K562 (cell line): ENCODE measurements around the gene MLANA. TPM values are rescaled to one million over a fixed set of nuclear protein-coding genes. Genes with fewer than 3 reads are reported as not detected.

ENCODE experiments used
- ATAC-seq: fragments of 200-7000 bp; cut with Tn5 transposase; 3 replicates; pipeline ENCODE4 v1.9.1; 2020; ENCODE audit warnings: moderate library complexity
- BruUV-seq: library from RNA; stranded (reverse); fragments of 400-500 nt; replicated peaks from 2 replicates; lab custom pipeline; 2021; lab: Mats Ljungman, UMichigan
- CTCF ChIA-PET: fragments of 300-600 bp; formaldehyde crosslinking; extraction: SDS; loops from one replicate; lab custom pipeline; 2021; ENCODE audit warnings: low intra/inter-chr PET ratio; lab: Yijun Ruan, JAX
- POLR2A ChIA-PET: fragments of 300-600, 350-650 bp; sonication (Branson Sonifier 250); formaldehyde crosslinking; extraction: SDS; loops from one replicate; lab custom pipeline; 2021; ENCODE audit warnings: antibody characterized with exemption, inconsistent platforms; lab: Yijun Ruan, JAX
- DNase-seq, 4 experiments: peaks; one replicate each; pipeline versions ENCODE4 v3.0.0 to v3.0.0-alpha.2; 2011 to 2018; ENCODE audit warnings: low spot score in 3 of 4, mixed read lengths in 3 of 4; ENCODE audit errors: extremely low read depth in 1 of 4
- FAIRE-seq: peaks from 2 replicates; lab custom pipeline; 2011; peaks lifted over from hg19 to GRCh38; lab: Jason Lieb, UNC
- H2AFZ ChIP-seq: 2 replicates; pipeline ENCODE4 v1.6.0; 2011; ENCODE audit warnings: low read depth, low read length, control low read depth, inconsistent platforms
- H3K27ac ChIP-seq: fragments of 200-600 bp; 3 replicates; pipeline ENCODE4 v1.8.0; 2011; ENCODE audit warnings: low read depth, mild to moderate bottlenecking, control low read depth, inconsistent platforms, low read length, moderate library complexity, mixed read lengths; ENCODE audit errors: extremely low read depth
- H3K27me3 ChIP-seq, 2 experiments: fragments of 300-600 bp in 1 of 2; 2 replicates in 1 of 2; 3 replicates in 1 of 2; pipeline versions ENCODE4 v1.6.0 to v1.8.0; 2011; ENCODE audit warnings: inconsistent platforms in 2 of 2, low read length in 2 of 2, mild to moderate bottlenecking in 1 of 2, mixed read lengths in 1 of 2, moderate library complexity in 1 of 2; ENCODE audit not compliant: control insufficient read depth in 2 of 2, insufficient read depth in 2 of 2
- H3K36me3 ChIP-seq: fragments of 300-600 bp; 3 replicates; pipeline ENCODE4 v1.8.0; 2011; ENCODE audit warnings: mild to moderate bottlenecking, low read length, inconsistent platforms; ENCODE audit not compliant: control insufficient read depth, insufficient read depth
- H3K4me1 ChIP-seq, 2 experiments: fragments of 200-600 bp in 1 of 2; replicated peaks in 1 of 2; 2 replicates in 1 of 2; 3 replicates in 1 of 2; pipeline versions ENCODE4 v1.5.1 to v1.8.0; 2011; ENCODE audit warnings: inconsistent platforms in 2 of 2, low read length in 2 of 2, mild to moderate bottlenecking in 1 of 2, mixed read lengths in 1 of 2, moderate library complexity in 1 of 2; ENCODE audit not compliant: control insufficient read depth in 2 of 2, insufficient read depth in 2 of 2
- H3K4me2 ChIP-seq: 2 replicates; pipeline ENCODE4 v1.6.1; 2011; ENCODE audit warnings: low read length, control low read depth, inconsistent platforms, mixed read lengths; ENCODE audit not compliant: insufficient read depth
- H3K4me3 ChIP-seq: fragments of 200-600 bp; sonication (generic), shearing (Covaris generic); 2 replicates; pipeline ENCODE4 v1.5.1; 2016; ENCODE audit warnings: control low read depth, inconsistent platforms
- H3K79me2 ChIP-seq: fragments of 200-600 bp; 3 replicates; pipeline ENCODE4 v1.8.0; 2011; ENCODE audit warnings: low read length, inconsistent platforms; ENCODE audit not compliant: control insufficient read depth, insufficient read depth
- H3K9ac ChIP-seq, 2 experiments: 2 replicates each; pipeline versions ENCODE4 v1.6.0 to v1.6.1; 2011; ENCODE audit warnings: low read depth in 2 of 2, low read length in 2 of 2, control low read depth in 1 of 2, inconsistent platforms in 1 of 2, mild to moderate bottlenecking in 1 of 2, mixed read lengths in 1 of 2; ENCODE audit not compliant: insufficient read depth in 1 of 2
- H3K9me1 ChIP-seq: one replicate; pipeline ENCODE4 v1.6.0; 2011; ENCODE audit warnings: inconsistent platforms, mild to moderate bottlenecking, low read length, moderate library complexity; ENCODE audit not compliant: control insufficient read depth, insufficient read depth
- H3K9me3 ChIP-seq: replicated peaks from 2 replicates; pipeline ENCODE4 v1.5.1; 2011; ENCODE audit warnings: low read depth, low read length, inconsistent platforms; ENCODE audit not compliant: control insufficient read depth, insufficient read depth
- H4K20me1 ChIP-seq: replicated peaks from 2 replicates; pipeline ENCODE4 v1.6.1; 2011; ENCODE audit warnings: low read length, inconsistent platforms, mixed read lengths; ENCODE audit not compliant: control insufficient read depth, insufficient read depth
- CCAR2 ChIP-seq: fragments of 200-400 bp; formaldehyde crosslinking; IDR thresholded peaks from 2 replicates; pipeline ENCODE4 v1.6.1; 2017; ENCODE audit warnings: mild to moderate bottlenecking, low read depth, low read length
- E2F1 ChIP-seq: sonication (generic); formaldehyde crosslinking; IDR thresholded peaks from 2 replicates; pipeline ENCODE4 v1.8.1; 2023; ENCODE audit warnings: mild to moderate bottlenecking, missing genetic modification reagents, moderate library complexity
- E4F1 ChIP-seq: fragments of 250-450 bp; sonication (Bioruptor Pico); IDR thresholded peaks from 2 replicates; pipeline ENCODE4 v1.5.0; 2021; ENCODE audit warnings: mild to moderate bottlenecking, borderline replicate concordance
- FOSL1 ChIP-seq: fragments of 200-800 bp; sonication (Bioruptor generic); conservative IDR thresholded peaks from 2 replicates; pipeline ENCODE4 v1.6.1; 2016; ENCODE audit warnings: missing genetic modification characterization, missing compliant biosample characterization
- FOXK1 ChIP-seq: sonication (generic); formaldehyde crosslinking; IDR thresholded peaks from 2 replicates; pipeline ENCODE4 v1.8.0; 2022; ENCODE audit warnings: missing genetic modification reagents, mild to moderate bottlenecking, borderline replicate concordance
- GABPA ChIP-seq: fragments of 200-800 bp; sonication (Bioruptor generic); conservative IDR thresholded peaks from 2 replicates; pipeline ENCODE4 v1.6.1; 2016; ENCODE audit warnings: low read depth, missing genetic modification characterization, missing compliant biosample characterization
- HMGXB4 ChIP-seq: sonication (generic); formaldehyde crosslinking; IDR thresholded peaks from 2 replicates; pipeline ENCODE4 v1.8.1; 2023; ENCODE audit warnings: mild to moderate bottlenecking, missing genetic modification reagents
- HSF4 ChIP-seq: fragments of 250-450 bp; sonication (Bioruptor Pico); IDR thresholded peaks from 2 replicates; pipeline ENCODE4 v2.1.2; 2022; ENCODE audit warnings: mild to moderate bottlenecking, moderate library complexity, borderline replicate concordance
- NFIC ChIP-seq: fragments of 450-650 bp; IDR thresholded peaks from 2 replicates; pipeline ENCODE4 v1.6.1; 2017; ENCODE audit warnings: mild to moderate bottlenecking, inconsistent platforms
- POLR3A ChIP-seq: IDR thresholded peaks from 2 replicates; pipeline ENCODE4 v1.6.1; 2011; ENCODE audit warnings: borderline replicate concordance, mild to moderate bottlenecking, moderate library complexity; ENCODE audit not compliant: insufficient read length, insufficient read depth; ENCODE audit errors: extremely low read depth
- SOX6 ChIP-seq: fragments of 450-650 bp; IDR thresholded peaks from 2 replicates; pipeline ENCODE4 v1.6.1; 2014; ENCODE audit warnings: mild to moderate bottlenecking
- ZNF592 ChIP-seq: fragments of 450-650 bp; IDR thresholded peaks from 2 replicates; pipeline ENCODE4 v1.6.1; 2017; ENCODE audit warnings: antibody characterized with exemption, mild to moderate bottlenecking
- WGBS: fragments of 100-300 bp; shearing (Covaris generic); methylation state at CpG from one replicate; pipeline ENCODE4 v1.1.6; 2016; ENCODE audit warnings: low coverage, mixed read lengths; ENCODE audit not compliant: insufficient coverage; ENCODE audit errors: missing lambda C conversion rate; 5-methylcytosine and 5-hydroxymethylcytosine counted together
- in situ Hi-C: fragments of 300-500 bp; cut with MboI; formaldehyde crosslinking; loops from 4 replicates; pipeline ENCODE4 v1.15.0; 2018; ENCODE audit warnings: inconsistent platforms, mixed read lengths
- intact Hi-C: fragments of 100-400 bp; cut with micrococcal nuclease; formaldehyde crosslinking; loops from 2 replicates; pipeline ENCODE4 v1.14.2; 2022
- polyA plus RNA-seq, 8 experiments: library from polyadenylated mRNA; depleted of rRNA in 4 of 8; stranded (reverse) in 5 of 8; unstranded in 3 of 8; fragments of >200 nt; fragmentation: Nextera tagmentation in 2 of 8; fragmentation: Illumina TruSeq in 1 of 8; extraction: Ambion mirVana in 2 of 8; extraction: Trizol in 1 of 8; gene quantifications; 2 replicates each; pipeline versions ENCODE4 v1.2.1 to v1.2.3, GENCODE V29; 2011 to 2014; ENCODE audit warnings: inconsistent platforms in 1 of 8, missing spikeins in 1 of 8
- total RNA-seq, 7 experiments: library from RNA; depleted of rRNA in 6 of 7; stranded (reverse); fragments of >200 nt in 6 of 7; fragmentation: Illumina TruSeq in 2 of 7; extraction: Trizol in 2 of 7; gene quantifications; 2 replicates each; pipeline versions ENCODE4 v1.2.1 to v1.2.3, GENCODE V29; 2011 to 2021; ENCODE audit warnings: low replicate concordance in 1 of 7

The MLANA gene
- total and polyA plus RNA-seq, 9 of the 15 experiments (the other 6 are each of a cell fraction or from before 2014, with no cell fraction given) = not detected

- 0 out of 3 replicates have a peak, but pooled peaks cover 2% of the 10 kb centered on the region for H3K79me2 ChIP-seq
- H4K20me1 ChIP-seq = no peaks in the 10 kb centered on the region
- no TSS peak for BruUV-seq
- ChIA-PET CTCF (no interaction called here), POLR2A (no interaction called here)
- intact Hi-C loops (no loop called here), in situ Hi-C loops (no loop called here)
- H3K4me2 ChIP-seq = no peak overlapping the region
- TF ChIP-seq ZNF592 (no peak), POLR3A (no peak), CCAR2 (no peak), E2F1 (CRISPR knock-in tag) (no peak), HSF4 (CRISPR knock-in tag) (no peak), FOXK1 (CRISPR knock-in tag) (no peak), E4F1 (CRISPR knock-in tag) (no peak), GABPA (tag) (no peak), NFIC (no peak), HMGXB4 (CRISPR knock-in tag) (no peak), FOSL1 (tag) (no peak), SOX6 (no peak)
- WGBS = 85% methylated on average over 6 of the region's 6 CpGs
- H3K9me3 ChIP-seq = no peaks in the 10 kb centered on the region
- DNase-seq (no peak), FAIRE-seq (no peak), ATAC-seq (no peak)
- H3K9me1 ChIP-seq = no peaks in the 10 kb centered on the region
- no peak overlapping the region for H3K9ac ChIP-seq
- H3K27ac ChIP-seq = no peak overlapping the region
- H3K4me3 ChIP-seq = no peak overlapping the region
- no peaks in the 10 kb centered on the region for H3K4me1 ChIP-seq
- H3K36me3 ChIP-seq = no peaks in the 10 kb centered on the region
- H2AFZ ChIP-seq = no peak overlapping the region
- no peaks in the 10 kb centered on the region for H3K27me3 ChIP-seq
These were observed 67.6 kb downstream of the MLANA start for GRCh38 chr9:5958273-5958672.
